ENCODE data around the gene INSC. TPM values are rescaled to one million over a fixed set of nuclear protein-coding genes. Genes with fewer than 3 reads are reported as not detected.
A peak's percentile ranks its signal among the peaks of the same experiment; 100 is the strongest.
"Not testable (repeated sequence)": the region's sequence is repeated elsewhere in the genome, so short reads cannot be mapped to it uniquely, and the experiment has no call there.

The INSC gene, protein sequence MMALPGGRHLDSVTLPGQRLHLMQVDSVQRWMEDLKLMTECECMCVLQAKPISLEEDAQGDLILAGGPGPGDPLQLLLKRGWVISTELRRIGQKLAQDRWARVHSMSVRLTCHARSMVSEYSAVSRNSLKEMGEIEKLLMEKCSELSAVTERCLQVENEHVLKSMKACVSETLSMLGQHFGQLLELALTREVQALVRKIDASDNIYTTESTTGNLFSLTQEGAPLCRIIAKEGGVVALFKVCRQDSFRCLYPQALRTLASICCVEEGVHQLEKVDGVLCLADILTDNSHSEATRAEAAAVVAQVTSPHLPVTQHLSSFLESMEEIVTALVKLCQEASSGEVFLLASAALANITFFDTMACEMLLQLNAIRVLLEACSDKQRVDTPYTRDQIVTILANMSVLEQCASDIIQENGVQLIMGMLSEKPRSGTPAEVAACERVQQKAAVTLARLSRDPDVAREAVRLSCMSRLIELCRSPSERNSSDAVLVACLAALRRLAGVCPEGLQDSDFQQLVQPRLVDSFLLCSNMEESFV
- 1 to 10 TPM in 1 of 9 donors, under 1 TPM in 7, not detected in 1; 0.19 to 1.5 (median 0.35) TPM for total RNA-seq
- polyA plus RNA-seq = 1 to 10 TPM in 1 of 2 donors, under 1 TPM in 1; 0.42 to 1.1 TPM
- long read RNA-seq, donor 1 = 0 reads
- long read RNA-seq, donor 2 = 0 reads
- long read RNA-seq, donor 3, partial matches to known transcripts = 0 of 3 reads
- long read RNA-seq, donor 3, other reads (novel, unspliced or antisense) = 3 of 3 reads

DNA sequence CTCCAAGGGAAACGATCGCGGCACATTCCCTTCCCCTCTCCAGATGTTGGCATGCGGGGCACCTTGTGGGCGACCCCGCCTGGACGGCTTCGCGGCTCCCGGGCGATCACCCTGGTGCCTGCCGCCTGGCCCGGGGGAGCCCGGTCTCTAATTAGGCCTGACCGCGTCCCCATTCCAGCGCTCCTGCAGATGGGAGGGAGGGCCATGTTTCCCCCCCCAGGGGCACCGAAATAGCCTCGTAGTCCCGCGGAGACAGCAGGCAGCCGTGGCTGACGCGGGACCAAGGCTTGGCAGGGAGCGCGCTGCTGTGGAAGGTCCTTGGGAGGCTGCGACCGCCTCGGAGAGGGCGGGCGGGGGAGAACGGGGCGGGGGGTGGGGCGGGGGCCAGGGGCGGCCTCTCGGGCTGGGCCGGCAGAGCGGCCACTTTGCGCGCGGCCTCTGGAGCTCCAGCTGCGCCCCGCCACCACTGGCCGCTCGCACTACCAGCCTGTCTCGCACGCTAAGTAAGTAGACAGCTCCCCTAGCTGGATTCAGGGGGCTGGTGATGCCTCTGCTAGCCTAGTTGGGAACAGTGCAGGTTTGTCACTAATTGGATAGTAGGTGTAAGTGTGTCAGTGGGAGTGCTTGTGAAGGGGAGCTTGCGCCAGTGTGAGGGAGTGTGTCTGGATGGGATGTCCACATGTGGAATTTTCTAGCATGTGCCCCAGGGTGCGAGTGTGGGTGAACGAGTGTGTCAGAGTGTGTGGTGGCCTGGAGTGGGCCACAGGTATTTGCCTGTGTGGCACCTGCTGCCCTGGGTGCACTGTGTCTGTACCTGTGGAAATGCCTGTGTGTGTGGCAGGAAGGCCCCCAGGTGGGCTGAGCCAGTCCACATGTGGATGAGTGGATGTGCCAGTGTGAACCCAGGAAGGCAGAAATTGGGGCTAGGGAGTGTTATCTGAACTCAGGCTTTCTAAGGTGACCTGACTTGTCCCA lies at the start of gene INSC:
Gene INSC, plus strand, starts transcription at position 423 of the 975 bp plus-strand sequence. CDS start 34,252 bp downstream, outside the sequence.
- Histone ChIP-seq H3K9me3 (no peaks in the 10 kb centered on the region), H3K36me3 (no peaks in the 10 kb centered on the region), H3K4me1 (peaks cover 0 to 10% (median 0%) of the 10 kb centered on the region in 12 donors), H3K27me3 (peaks cover 0 to 33% (median 4%) of the 10 kb centered on the region in 9 donors), H3K27ac (peak within 1 kb of the TSS in 1 of 12 donors; percentile 2), H3K4me3 (peak within 1 kb of the TSS in 10 of 12 donors; percentile 15 to 51 (median 42))
- intact Hi-C loops (cut with DNase I) = no loop called here
- DNase-seq = peak in 1 of 5 donors; percentile 43
- TF ChIP-seq, protein P1, sequence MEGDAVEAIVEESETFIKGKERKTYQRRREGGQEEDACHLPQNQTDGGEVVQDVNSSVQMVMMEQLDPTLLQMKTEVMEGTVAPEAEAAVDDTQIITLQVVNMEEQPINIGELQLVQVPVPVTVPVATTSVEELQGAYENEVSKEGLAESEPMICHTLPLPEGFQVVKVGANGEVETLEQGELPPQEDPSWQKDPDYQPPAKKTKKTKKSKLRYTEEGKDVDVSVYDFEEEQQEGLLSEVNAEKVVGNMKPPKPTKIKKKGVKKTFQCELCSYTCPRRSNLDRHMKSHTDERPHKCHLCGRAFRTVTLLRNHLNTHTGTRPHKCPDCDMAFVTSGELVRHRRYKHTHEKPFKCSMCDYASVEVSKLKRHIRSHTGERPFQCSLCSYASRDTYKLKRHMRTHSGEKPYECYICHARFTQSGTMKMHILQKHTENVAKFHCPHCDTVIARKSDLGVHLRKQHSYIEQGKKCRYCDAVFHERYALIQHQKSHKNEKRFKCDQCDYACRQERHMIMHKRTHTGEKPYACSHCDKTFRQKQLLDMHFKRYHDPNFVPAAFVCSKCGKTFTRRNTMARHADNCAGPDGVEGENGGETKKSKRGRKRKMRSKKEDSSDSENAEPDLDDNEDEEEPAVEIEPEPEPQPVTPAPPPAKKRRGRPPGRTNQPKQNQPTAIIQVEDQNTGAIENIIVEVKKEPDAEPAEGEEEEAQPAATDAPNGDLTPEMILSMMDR (IDR thresholded peaks at IDR 0.05) = no peak
- TF ChIP-seq POLR2A (IDR thresholded peaks at IDR 0.05) = no peak
- ATAC-seq = peak in 3 of 4 donors; percentile 36 to 79 (median 73)
- 6 to 8% (median 7%) methylated on average over 27 to 50 of the region's 50 CpGs for WGBS, 4 donors

DNA sequence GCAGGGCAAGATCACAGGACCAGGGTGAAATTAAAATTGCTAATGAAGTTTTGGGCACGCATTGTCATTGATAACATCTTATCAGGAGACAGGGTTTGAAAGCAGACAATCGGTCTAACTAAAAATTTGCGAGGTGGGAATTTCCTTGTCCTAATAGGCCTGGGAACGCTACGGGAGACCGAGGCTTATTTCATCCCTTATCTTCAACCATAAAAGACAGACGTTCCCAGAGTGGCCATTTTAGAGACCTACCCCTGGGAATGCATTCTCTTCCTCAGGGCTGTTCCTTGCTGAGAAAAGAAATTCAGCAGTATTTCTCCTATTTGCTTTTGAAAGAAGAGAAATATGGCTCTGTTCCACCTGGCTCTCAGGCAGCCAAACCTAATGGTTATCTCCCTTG lies 45.0 kb upstream of the INSC start:
- Histone ChIP-seq H3K9me3 (peaks cover 0 to 21% (median 0%) of the 10 kb centered on the region in 12 donors), H3K4me1 (peaks cover 0 to 20% (median 12%) of the 10 kb centered on the region in 12 donors), H3K27me3 (peaks cover 8 to 43% (median 30%) of the 10 kb centered on the region in 9 donors)
- not testable (repeated sequence) for H3K4me3 ChIP-seq, H3K36me3 ChIP-seq, H3K27ac ChIP-seq, DNase-seq, ATAC-seq
- WGBS, 4 donors = 82 to 91% (median 88%) methylated on average over 7 of the region's 7 CpGs
- intact Hi-C loops (cut with DNase I) = loop anchor here in 6 of 10 donors (5.0 to 10.0 kb wide), 6 partner anchors 97 to 545 kb away; partner anchors contain the start of genes CALCA (in 3 of the 6) and PSMA1 (in 1 of the 6)

DNA sequence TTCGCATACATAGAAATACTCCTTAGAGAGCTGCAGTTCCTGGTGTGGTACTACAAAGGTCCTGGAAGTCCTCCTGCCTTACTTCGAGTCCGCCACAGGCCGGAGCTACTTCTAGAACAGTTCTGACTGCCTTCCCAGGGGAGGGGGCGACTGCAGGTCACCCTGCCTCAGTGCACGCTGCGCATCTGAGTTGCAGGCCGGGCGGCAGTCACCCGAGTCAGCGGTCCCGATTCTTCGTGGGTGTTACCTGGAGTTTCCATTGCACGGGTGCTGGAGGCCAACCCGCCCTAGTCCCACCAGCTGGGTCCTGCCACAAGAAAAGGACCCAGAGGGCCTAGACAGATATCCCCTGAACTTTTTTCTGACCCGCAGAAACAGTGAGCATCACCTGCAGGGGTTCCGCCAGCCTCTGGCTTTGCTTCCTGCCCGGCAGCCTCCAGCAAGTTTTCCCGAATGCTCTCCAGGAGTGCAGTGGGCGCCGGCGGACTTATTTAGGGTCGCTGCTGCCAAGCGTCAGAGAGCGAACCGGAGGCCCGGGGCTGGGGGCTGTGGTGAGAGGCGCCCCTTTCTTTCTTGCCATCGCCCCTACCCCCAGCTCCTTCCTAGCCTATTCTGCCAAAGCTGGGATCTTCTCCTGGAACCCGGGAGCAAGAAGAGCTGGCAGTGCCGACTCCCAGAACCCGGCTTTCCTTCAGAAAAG lies 43.0 kb upstream of the INSC start:
- Histone ChIP-seq H3K4me3 (no peak overlapping the region), H3K4me1 (peaks cover 0 to 21% (median 13%) of the 10 kb centered on the region in 12 donors), H3K9me3 (peaks cover 0 to 21% (median 0%) of the 10 kb centered on the region in 12 donors), H3K27me3 (peaks cover 9 to 56% (median 33%) of the 10 kb centered on the region in 9 donors), H3K27ac (no peak overlapping the region), H3K36me3 (no peaks in the 10 kb centered on the region)
- intact Hi-C loops (cut with DNase I) = loop anchor here in 6 of 10 donors (5.0 to 10.0 kb wide), 6 partner anchors 99 to 547 kb away; partner anchors contain the start of genes CALCA (in 3 of the 6) and PSMA1 (in 1 of the 6)
- ATAC-seq (no peak), DNase-seq (no peak)
- TF ChIP-seq, protein P1 (IDR thresholded peaks at IDR 0.05) = no peak
- no peak for TF ChIP-seq POLR2A (IDR thresholded peaks at IDR 0.05)
- 86 to 91% (median 89%) methylated on average over 31 to 32 of the region's 32 CpGs for WGBS, 4 donors

Measured in heart left ventricle (tissue), 16 donors.